BE2C (cell line): Measurements from ENCODE around the gene GMEB2.

Source experiments
- DNase-seq: peaks from one replicate; pipeline ENCODE4 v3.0.0-alpha.2; 2020
- H3K27me3 ChIP-seq: fragments of 250-450 bp; sonication (Bioruptor Pico); 2 replicates; pipeline ENCODE4 v1.5.1; 2020; ENCODE audit warnings: mild to moderate bottlenecking
- H3K36me3 ChIP-seq: fragments of 250-450 bp; sonication (Bioruptor Pico); 2 replicates; pipeline ENCODE4 v1.5.1; 2020; ENCODE audit warnings: mild to moderate bottlenecking
- H3K4me1 ChIP-seq: fragments of 250-450 bp; sonication (Bioruptor Pico); 2 replicates; pipeline ENCODE4 v1.5.1; 2020
- H3K4me3 ChIP-seq: 2 replicates; pipeline ENCODE4 v1.5.1; 2011; ENCODE audit warnings: low read depth, low read length
- H3K9me3 ChIP-seq: fragments of 250-450 bp; sonication (Bioruptor Pico); 2 replicates; pipeline ENCODE4 v1.5.1; 2020
- CTCF ChIP-seq: IDR thresholded peaks from 2 replicates; pipeline ENCODE4 v1.5.1; 2012; ENCODE audit warnings: mild to moderate bottlenecking, low read depth, low read length

Gene GMEB2

GRCh38 chr20:63578224-63579016, 48.5 kb downstream of the GMEB2 start:
- no peaks in the 10 kb centered on the region for H3K27me3 ChIP-seq
- TF ChIP-seq CTCF: no peak
- H3K9me3 ChIP-seq: no peaks in the 10 kb centered on the region
- H3K36me3 ChIP-seq: no peaks in the 10 kb centered on the region
- H3K4me1 ChIP-seq: peaks cover 12% of the 10 kb centered on the region
- no peak overlapping the region for H3K4me3 ChIP-seq
- DNase-seq: no peak

- Histone ChIP-seq H3K9me3 (no peaks in the 10 kb centered on the region), H3K4me1 (peaks cover 12% of the 10 kb centered on the region), H3K27me3 (no peaks in the 10 kb centered on the region), H3K36me3 (no peaks in the 10 kb centered on the region), H3K4me3 (no peak overlapping the region)
- TF ChIP-seq CTCF: no peak
- peak; percentile 85 for DNase-seq
These were observed 49.5 kb downstream of the GMEB2 start for GRCh38 chr20:63577317-63577894.

- Histone ChIP-seq H3K27me3 (no peaks in the 10 kb centered on the region), H3K4me1 (peaks cover 12% of the 10 kb centered on the region), H3K9me3 (no peaks in the 10 kb centered on the region), H3K4me3 (no peak overlapping the region), H3K36me3 (no peaks in the 10 kb centered on the region)
- no peak for DNase-seq
- no peak for TF ChIP-seq CTCF
These were observed 50.6 kb downstream of the GMEB2 start for GRCh38 chr20:63576311-63576710.

GRCh38 chr20:63574829-63575743, 51.8 kb downstream of the GMEB2 start:
- no peak for TF ChIP-seq CTCF
- peaks cover 9% of the 10 kb centered on the region for H3K4me1 ChIP-seq
- no peaks in the 10 kb centered on the region for H3K36me3 ChIP-seq
- DNase-seq: no peak
- no peak overlapping the region for H3K4me3 ChIP-seq
- no peaks in the 10 kb centered on the region for H3K27me3 ChIP-seq
- H3K9me3 ChIP-seq: no peaks in the 10 kb centered on the region

- Histone ChIP-seq H3K9me3 (no peaks in the 10 kb centered on the region), H3K36me3 (no peaks in the 10 kb centered on the region), H3K4me1 (peaks cover 9% of the 10 kb centered on the region), H3K4me3 (peak within 1 kb of the TSS; percentile 71), H3K27me3 (no peaks in the 10 kb centered on the region)
- peak; percentile 76 for DNase-seq
- no peak for TF ChIP-seq CTCF
These were observed 52.6 kb downstream of the GMEB2 start, which contains the start of gene HELZ2 for GRCh38 chr20:63574156-63574828. Gene HELZ2, minus strand, starts transcription at chr20:63574239. Its CDS starts 1,854 bp downstream, at chr20:63572385.
